GM23338 (cell line): ENCODE measurements around the gene RPS2. TPM values are rescaled to one million over a fixed set of nuclear protein-coding genes. Genes with fewer than 3 reads are reported as not detected.

Experiments
- ATAC-seq: fragments of 200-7000 bp; cut with Tn5 transposase; 3 replicates; pipeline ENCODE4 v1.9.1; 2020
- DNase-seq: peaks from one replicate; pipeline ENCODE4 v3.0.0-alpha.2; 2015; ENCODE audit warnings: low spot score
- H2AFZ ChIP-seq: fragments of 200-600 bp; sonication (generic); 2 replicates; pipeline ENCODE4 v1.8.0; 2016; ENCODE audit warnings: antibody characterized with exemption, mild to moderate bottlenecking, moderate library complexity
- H3F3A ChIP-seq: fragments of 200-600 bp; sonication (generic); replicated peaks from 2 replicates; pipeline ENCODE4 v1.8.0; 2017; ENCODE audit warnings: antibody characterized with exemption, mixed run types, low read depth
- H3K27ac ChIP-seq: fragments of 200-600 bp; sonication (generic); 2 replicates; pipeline ENCODE4 v1.6.1; 2016; ENCODE audit warnings: low read depth
- H3K27me3 ChIP-seq: fragments of 200-600 bp; sonication (generic); 2 replicates; pipeline ENCODE4 v1.8.0; 2016; ENCODE audit warnings: mild to moderate bottlenecking, mixed run types, moderate library complexity; ENCODE audit not compliant: insufficient read depth
- H3K36me3 ChIP-seq: fragments of 200-600 bp; sonication (generic); 2 replicates; pipeline ENCODE4 v1.8.0; 2016; ENCODE audit warnings: mild to moderate bottlenecking; ENCODE audit not compliant: insufficient read depth
- H3K4me1 ChIP-seq: fragments of 200-600 bp; sonication (generic); 2 replicates; pipeline ENCODE4 v1.8.0; 2016; ENCODE audit warnings: mild to moderate bottlenecking, moderate library complexity; ENCODE audit not compliant: insufficient read depth
- H3K4me2 ChIP-seq: fragments of 200-600 bp; sonication (generic); 2 replicates; pipeline ENCODE4 v1.7.1; 2017; ENCODE audit warnings: mixed run types
- H3K4me3 ChIP-seq: fragments of 200-600 bp; sonication (generic); 2 replicates; pipeline ENCODE4 v1.6.1; 2016; ENCODE audit warnings: mixed run types
- H3K79me2 ChIP-seq: fragments of 200-600 bp; sonication (generic); replicated peaks from 2 replicates; pipeline ENCODE4 v1.8.0; 2017; ENCODE audit warnings: mild to moderate bottlenecking; ENCODE audit not compliant: insufficient read depth
- H3K9me2 ChIP-seq: fragments of 200-600 bp; sonication (generic); 2 replicates; pipeline ENCODE4 v1.8.0; 2017; ENCODE audit not compliant: insufficient read depth
- H4K20me1 ChIP-seq: fragments of 200-600 bp; sonication (generic); replicated peaks from 2 replicates; pipeline ENCODE4 v1.8.0; 2017; ENCODE audit warnings: mild to moderate bottlenecking; ENCODE audit not compliant: insufficient read depth
- H3K27ac Mint-ChIP-seq: 2 replicates; pipeline ENCODE4 v1.8.0; 2020; ENCODE audit warnings: inconsistent platforms, mild to moderate bottlenecking, moderate library complexity, mixed read lengths
- H3K27me3 Mint-ChIP-seq: 3 replicates; pipeline ENCODE4 v1.8.0; 2022; ENCODE audit warnings: low read depth, mild to moderate bottlenecking, moderate library complexity, mixed read lengths, inconsistent platforms; ENCODE audit not compliant: insufficient read depth, poor library complexity
- H3K36me3 Mint-ChIP-seq: 3 replicates; pipeline ENCODE4 v1.8.0; 2021; ENCODE audit warnings: low read depth, mild to moderate bottlenecking, inconsistent platforms, moderate library complexity, mixed read lengths
- H3K4me1 Mint-ChIP-seq: 3 replicates; pipeline ENCODE4 v1.8.0; 2020; ENCODE audit warnings: mild to moderate bottlenecking, inconsistent platforms, mixed read lengths
- H3K4me3 Mint-ChIP-seq: 3 replicates; pipeline ENCODE4 v1.8.0; 2021; ENCODE audit warnings: moderate library complexity, mild to moderate bottlenecking, inconsistent platforms, mixed read lengths
- H3K9me3 Mint-ChIP-seq: 3 replicates; pipeline ENCODE4 v1.8.0; 2020; ENCODE audit warnings: moderate library complexity, mild to moderate bottlenecking, inconsistent platforms, mixed read lengths
- JUNB ChIP-seq: IDR thresholded peaks from one replicate; pipeline ENCODE4 v1.6.1; 2016; ENCODE audit warnings: antibody characterized with exemption; ENCODE audit not compliant: unreplicated experiment
- ZNF331 ChIP-seq: fragments of 250-450 bp; sonication (Bioruptor Pico); IDR thresholded peaks from 2 replicates; pipeline ENCODE4 v1.5.0; 2020; ENCODE audit warnings: low read depth, mild to moderate bottlenecking, moderate library complexity
- polyA plus RNA-seq: library from polyadenylated mRNA; unstranded; fragments of >200 nt; fragmentation: Nextera tagmentation; extraction: Ambion mirVana; gene quantifications from 2 replicates; pipeline ENCODE4 v1.2.1, GENCODE V29; 2016
- total RNA-seq: library from RNA; depleted of rRNA; stranded (reverse); fragments of >200 nt; shearing (Covaris generic); gene quantifications from 2 replicates; pipeline ENCODE4 v1.2.3, GENCODE V29; 2014
- TF ChIP-seq, protein P1 (sequence below): fragments of 250-450 bp; sonication (Bioruptor Pico); IDR thresholded peaks from 2 replicates; pipeline ENCODE4 v1.5.0; 2020; ENCODE audit warnings: mild to moderate bottlenecking, moderate library complexity

The RPS2 gene
- total and polyA plus RNA-seq, 2 experiments from 2014 or later = 3,786 to 3,992 TPM

- H3K4me3 Mint-ChIP-seq = peak overlapping the region; percentile 68
- Histone ChIP-seq H2AFZ (no peak overlapping the region), H3K9me2 (no peaks in the 10 kb centered on the region), H4K20me1 (no peaks in the 10 kb centered on the region; the same call in 1 of the 2 replicates), H3K27me3 (peaks cover 32% of the 10 kb centered on the region), H3F3A (peaks cover 23% of the 10 kb centered on the region), H3K4me2 (peak overlapping the region; percentile 88), H3K4me3 (peak overlapping the region; percentile 69), H3K36me3 (no peaks in the 10 kb centered on the region; the same call in 1 of the 2 replicates), H3K4me1 (peaks cover 7% of the 10 kb centered on the region; the same call in 1 of the 2 replicates), H3K27ac (no peak overlapping the region), H3K79me2 (peaks cover 4% of the 10 kb centered on the region; the same call in 1 of the 2 replicates)
- DNase-seq (peak; percentile 85), ATAC-seq (peak; percentile 60)
- no peak for TF ChIP-seq JUNB
- TF ChIP-seq, protein P1, sequence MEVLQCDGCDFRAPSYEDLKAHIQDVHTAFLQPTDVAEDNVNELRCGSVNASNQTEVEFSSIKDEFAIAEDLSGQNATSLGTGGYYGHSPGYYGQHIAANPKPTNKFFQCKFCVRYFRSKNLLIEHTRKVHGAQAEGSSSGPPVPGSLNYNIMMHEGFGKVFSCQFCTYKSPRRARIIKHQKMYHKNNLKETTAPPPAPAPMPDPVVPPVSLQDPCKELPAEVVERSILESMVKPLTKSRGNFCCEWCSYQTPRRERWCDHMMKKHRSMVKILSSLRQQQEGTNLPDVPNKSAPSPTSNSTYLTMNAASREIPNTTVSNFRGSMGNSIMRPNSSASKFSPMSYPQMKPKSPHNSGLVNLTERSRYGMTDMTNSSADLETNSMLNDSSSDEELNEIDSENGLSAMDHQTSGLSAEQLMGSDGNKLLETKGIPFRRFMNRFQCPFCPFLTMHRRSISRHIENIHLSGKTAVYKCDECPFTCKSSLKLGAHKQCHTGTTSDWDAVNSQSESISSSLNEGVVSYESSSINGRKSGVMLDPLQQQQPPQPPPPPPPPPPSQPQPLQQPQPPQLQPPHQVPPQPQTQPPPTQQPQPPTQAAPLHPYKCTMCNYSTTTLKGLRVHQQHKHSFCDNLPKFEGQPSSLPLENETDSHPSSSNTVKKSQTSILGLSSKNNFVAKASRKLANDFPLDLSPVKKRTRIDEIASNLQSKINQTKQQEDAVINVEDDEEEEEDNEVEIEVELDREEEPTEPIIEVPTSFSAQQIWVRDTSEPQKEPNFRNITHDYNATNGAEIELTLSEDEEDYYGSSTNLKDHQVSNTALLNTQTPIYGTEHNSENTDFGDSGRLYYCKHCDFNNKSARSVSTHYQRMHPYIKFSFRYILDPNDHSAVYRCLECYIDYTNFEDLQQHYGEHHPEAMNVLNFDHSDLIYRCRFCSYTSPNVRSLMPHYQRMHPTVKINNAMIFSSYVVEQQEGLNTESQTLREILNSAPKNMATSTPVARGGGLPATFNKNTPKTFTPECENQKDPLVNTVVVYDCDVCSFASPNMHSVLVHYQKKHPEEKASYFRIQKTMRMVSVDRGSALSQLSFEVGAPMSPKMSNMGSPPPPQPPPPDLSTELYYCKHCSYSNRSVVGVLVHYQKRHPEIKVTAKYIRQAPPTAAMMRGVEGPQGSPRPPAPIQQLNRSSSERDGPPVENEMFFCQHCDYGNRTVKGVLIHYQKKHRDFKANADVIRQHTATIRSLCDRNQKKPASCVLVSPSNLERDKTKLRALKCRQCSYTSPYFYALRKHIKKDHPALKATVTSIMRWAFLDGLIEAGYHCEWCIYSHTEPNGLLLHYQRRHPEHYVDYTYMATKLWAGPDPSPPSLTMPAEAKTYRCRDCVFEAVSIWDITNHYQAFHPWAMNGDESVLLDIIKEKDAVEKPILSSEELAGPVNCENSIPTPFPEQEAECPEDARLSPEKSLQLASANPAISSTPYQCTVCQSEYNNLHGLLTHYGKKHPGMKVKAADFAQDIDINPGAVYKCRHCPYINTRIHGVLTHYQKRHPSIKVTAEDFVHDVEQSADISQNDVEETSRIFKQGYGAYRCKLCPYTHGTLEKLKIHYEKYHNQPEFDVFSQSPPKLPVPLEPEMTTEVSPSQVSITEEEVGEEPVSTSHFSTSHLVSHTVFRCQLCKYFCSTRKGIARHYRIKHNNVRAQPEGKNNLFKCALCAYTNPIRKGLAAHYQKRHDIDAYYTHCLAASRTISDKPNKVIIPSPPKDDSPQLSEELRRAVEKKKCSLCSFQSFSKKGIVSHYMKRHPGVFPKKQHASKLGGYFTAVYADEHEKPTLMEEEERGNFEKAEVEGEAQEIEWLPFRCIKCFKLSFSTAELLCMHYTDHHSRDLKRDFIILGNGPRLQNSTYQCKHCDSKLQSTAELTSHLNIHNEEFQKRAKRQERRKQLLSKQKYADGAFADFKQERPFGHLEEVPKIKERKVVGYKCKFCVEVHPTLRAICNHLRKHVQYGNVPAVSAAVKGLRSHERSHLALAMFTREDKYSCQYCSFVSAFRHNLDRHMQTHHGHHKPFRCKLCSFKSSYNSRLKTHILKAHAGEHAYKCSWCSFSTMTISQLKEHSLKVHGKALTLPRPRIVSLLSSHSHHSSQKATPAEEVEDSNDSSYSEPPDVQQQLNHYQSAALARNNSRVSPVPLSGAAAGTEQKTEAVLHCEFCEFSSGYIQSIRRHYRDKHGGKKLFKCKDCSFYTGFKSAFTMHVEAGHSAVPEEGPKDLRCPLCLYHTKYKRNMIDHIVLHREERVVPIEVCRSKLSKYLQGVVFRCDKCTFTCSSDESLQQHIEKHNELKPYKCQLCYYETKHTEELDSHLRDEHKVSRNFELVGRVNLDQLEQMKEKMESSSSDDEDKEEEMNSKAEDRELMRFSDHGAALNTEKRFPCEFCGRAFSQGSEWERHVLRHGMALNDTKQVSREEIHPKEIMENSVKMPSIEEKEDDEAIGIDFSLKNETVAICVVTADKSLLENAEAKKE = no peak
- H3K36me3 Mint-ChIP-seq = peaks cover 10% of the 10 kb centered on the region
- no peak overlapping the region for H3K27ac Mint-ChIP-seq
- H3K4me1 Mint-ChIP-seq = peaks cover 15% of the 10 kb centered on the region
- H3K27me3 Mint-ChIP-seq = peaks cover 30% of the 10 kb centered on the region
- H3K9me3 Mint-ChIP-seq = no peaks in the 10 kb centered on the region
These were observed 28.2 kb upstream of the RPS2 start for GRCh38 chr16:1992704-1993317.

DNA sequence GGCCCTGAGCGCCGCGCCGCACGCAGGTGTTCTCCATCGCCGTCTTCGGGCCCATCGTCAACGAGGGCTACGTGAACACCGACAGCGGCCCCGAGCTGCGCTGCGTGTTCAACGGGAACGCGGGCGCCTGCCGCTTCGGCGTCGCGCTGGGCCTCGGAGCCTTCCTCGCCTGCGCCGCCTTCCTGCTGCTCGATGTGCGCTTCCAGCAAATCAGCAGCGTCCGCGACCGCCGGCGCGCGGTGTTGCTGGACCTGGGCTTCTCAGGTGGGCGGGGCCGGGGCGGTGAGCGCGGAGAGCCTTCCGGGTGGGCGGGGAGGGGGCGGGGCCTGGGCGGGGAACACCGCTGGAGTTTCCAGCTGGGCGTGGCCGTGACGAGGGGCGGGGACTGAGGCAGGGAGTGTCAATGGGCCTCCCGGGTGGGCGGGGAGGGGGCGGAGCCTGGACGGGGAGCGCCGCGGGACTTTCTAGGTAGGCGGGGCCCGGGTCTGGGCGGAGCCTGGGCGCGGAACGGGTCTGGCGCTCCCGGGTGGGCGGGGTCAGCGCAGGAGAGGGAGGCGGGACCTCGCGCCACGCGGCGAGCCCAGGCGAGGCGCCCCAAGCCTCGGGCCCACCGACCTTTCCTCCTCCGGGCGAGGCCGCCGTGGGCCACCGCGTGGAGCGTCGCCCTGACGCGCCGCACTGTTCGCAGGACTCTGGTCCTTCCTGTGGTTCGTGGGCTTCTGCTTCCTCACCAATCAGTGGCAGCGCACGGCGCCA is 27.5 kb upstream of the RPS2 start:
- no peak overlapping the region for H3K27ac ChIP-seq
- DNase-seq (peak; percentile 96), ATAC-seq (peak; percentile 57)
- H3K36me3 ChIP-seq = no peaks in the 10 kb centered on the region
- peak overlapping the region; percentile 86 for H3K4me3 ChIP-seq
- Mint-ChIP-seq H3K27me3 (peaks cover 33% of the 10 kb centered on the region), H3K9me3 (no peaks in the 10 kb centered on the region), H3K4me1 (peaks cover 15% of the 10 kb centered on the region), H3K27ac (no peak overlapping the region), H3K36me3 (peaks cover 6% of the 10 kb centered on the region; the same call in 2 of the 3 replicates), H3K4me3 (peak overlapping the region; percentile 74)
- peaks cover 33% of the 10 kb centered on the region for H3K27me3 ChIP-seq
- H2AFZ ChIP-seq = no peak overlapping the region
- H3F3A ChIP-seq = peaks cover 23% of the 10 kb centered on the region
- peaks cover 7% of the 10 kb centered on the region; the same call in 1 of the 2 replicates for H3K4me1 ChIP-seq
- peaks cover 4% of the 10 kb centered on the region; the same call in 1 of the 2 replicates for H3K79me2 ChIP-seq
- no peaks in the 10 kb centered on the region; the same call in 1 of the 2 replicates for H4K20me1 ChIP-seq
- H3K9me2 ChIP-seq = no peaks in the 10 kb centered on the region
- H3K4me2 ChIP-seq = peak overlapping the region; percentile 97
- TF ChIP-seq, protein P1 = no peak
- no peak for TF ChIP-seq ZNF331 (CRISPR knock-in tag)
